Suprapubic skin (tissue), 4 donors: ENCODE data around the gene PPP1R2. TPM values are rescaled to one million over a fixed set of nuclear protein-coding genes. Genes with fewer than 3 reads are reported as not detected.
A peak's percentile ranks its signal among the peaks of the same experiment; 100 is the strongest.
"Not testable (repeated sequence)": the region's sequence is repeated elsewhere in the genome, so short reads cannot be mapped to it uniquely, and the experiment has no call there.

Source experiments
- DNase-seq, 2 donors: peaks; one replicate each; pipeline ENCODE4 v3.0.0-alpha.2; 2019; ENCODE audit warnings: low spot score in 2 of 2
- H3K27ac ChIP-seq: fragments of 200-600 bp; sonication (generic); one replicate; pipeline ENCODE4 v1.5.1; 2019
- H3K27me3 ChIP-seq: fragments of 200-600 bp; sonication (generic); one replicate; pipeline ENCODE4 v1.5.1; 2019
- H3K36me3 ChIP-seq: fragments of 200-600 bp; sonication (generic); one replicate; pipeline ENCODE4 v1.5.1; 2019
- H3K4me1 ChIP-seq: fragments of 200-600 bp; sonication (generic); one replicate; pipeline ENCODE4 v1.5.1; 2019
- H3K4me3 ChIP-seq: fragments of 200-600 bp; sonication (generic); one replicate; pipeline ENCODE4 v1.5.1; 2019; ENCODE audit warnings: mild to moderate bottlenecking
- H3K9me3 ChIP-seq: fragments of 200-600 bp; sonication (generic); one replicate; pipeline ENCODE4 v1.5.1; 2019
- EP300 ChIP-seq: sonication (generic); formaldehyde crosslinking; IDR thresholded peaks from one replicate; pipeline ENCODE4 v1.6.1; 2017; ENCODE audit warnings: antibody characterized with exemption
- POLR2A ChIP-seq, 2 donors: fragments of 450-650 bp; IDR thresholded peaks; one replicate each; pipeline ENCODE4 v1.6.1; 2017; ENCODE audit warnings: antibody characterized with exemption in 2 of 2, mild to moderate bottlenecking in 2 of 2, moderate library complexity in 2 of 2
- POLR2AphosphoS5 ChIP-seq, 3 donors: sonication (generic); formaldehyde crosslinking; IDR thresholded peaks; one replicate each; pipeline ENCODE4 v1.6.1; 2017; ENCODE audit warnings: antibody characterized with exemption in 3 of 3
- WGBS: methylation state at CpG from one replicate; pipeline ENCODE4 v1.1.5; 2018; 5-methylcytosine and 5-hydroxymethylcytosine counted together
- total RNA-seq, 4 donors: library from RNA; depleted of rRNA; stranded (reverse); fragments of >200 nt; gene quantifications; one replicate each; pipeline ENCODE4 v1.1.0, GENCODE V29; 2016
- TF ChIP-seq, protein P1 (sequence below), 2 donors: fragments of 200-600 bp in 1 of 2; fragments of 450-650 bp in 1 of 2; sonication (generic) in 1 of 2; IDR thresholded peaks; one replicate each; pipeline ENCODE4 v1.5.1; 2016 to 2019; ENCODE audit warnings: antibody characterized with exemption in 2 of 2, mild to moderate bottlenecking in 1 of 2, moderate library complexity in 1 of 2

The PPP1R2 gene
- total RNA-seq, 4 donors from 2014 or later, result 61.7 to 96.0 (median 71.4) TPM

DNA sequence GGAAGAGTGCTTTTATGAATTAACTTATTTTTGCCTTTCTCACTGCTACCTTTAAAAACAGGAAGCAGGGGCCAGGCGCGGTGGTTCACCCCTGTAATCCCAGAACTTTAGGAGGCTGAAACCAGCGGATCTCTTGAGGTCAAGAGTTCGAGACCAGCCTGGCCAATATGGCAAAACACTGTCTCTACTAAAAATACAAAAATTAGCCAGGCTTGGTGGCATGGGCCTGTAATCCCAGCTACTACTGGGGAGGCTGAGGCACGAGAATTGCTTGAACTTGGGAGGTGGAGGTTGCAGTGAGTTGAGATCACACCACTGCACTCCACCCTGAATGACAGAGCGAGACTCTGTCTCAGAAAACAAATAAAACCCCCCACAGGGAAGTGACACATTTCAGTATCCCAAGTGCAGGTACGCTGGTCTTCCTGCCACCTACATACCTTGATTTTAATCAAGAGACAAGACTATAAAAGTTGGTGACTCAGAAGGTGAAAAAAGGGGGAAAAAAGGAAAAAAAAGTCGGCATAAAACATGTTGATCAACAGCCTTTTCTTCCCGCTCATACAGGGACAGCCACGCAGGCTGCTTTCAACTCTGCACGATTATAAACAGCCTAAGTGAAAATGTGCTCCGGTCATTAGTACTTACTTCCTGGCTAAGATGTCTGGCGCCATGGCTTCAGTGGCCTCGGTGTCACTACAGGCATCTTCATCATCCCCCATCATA, 18.8 kb downstream of the PPP1R2 start:
- 84% methylated on average over 14 of the region's 14 CpGs for WGBS
- no peaks in the 10 kb centered on the region for H3K4me1 ChIP-seq

DNA sequence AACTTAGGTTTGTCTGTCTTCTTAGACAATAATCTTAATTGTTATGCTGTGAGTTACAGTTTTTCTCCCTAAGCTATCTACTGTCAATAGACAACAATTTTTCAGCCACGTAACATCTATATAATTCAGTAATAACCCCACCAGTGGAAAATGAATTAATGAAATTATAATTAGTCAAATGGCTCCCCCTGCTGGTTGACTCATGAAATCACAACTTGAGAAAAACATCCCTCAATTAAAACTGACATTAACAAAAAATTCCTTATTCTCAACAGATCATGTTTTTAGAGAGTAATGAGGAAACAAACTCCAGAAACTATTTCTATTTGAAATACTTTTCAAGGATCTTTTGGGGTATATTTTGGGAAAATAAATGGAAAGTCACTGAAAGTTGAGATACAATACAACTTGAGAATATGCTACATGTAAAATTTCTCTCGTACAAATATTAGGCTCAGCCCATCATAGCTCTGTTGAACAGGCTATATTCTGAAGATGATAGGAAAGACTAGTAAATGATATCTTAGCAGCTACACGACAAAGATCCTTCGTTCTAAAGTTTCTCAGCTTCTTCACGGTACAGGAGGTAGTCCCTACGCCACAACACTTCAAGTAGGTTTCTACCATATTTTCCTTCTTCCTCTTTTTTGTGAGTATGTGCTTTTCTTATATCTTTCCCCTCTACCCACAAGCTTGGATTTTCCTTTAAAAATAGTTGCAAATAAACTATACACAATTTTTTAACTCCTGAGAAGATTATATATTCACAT, 20.7 kb downstream of the PPP1R2 start:
- Histone ChIP-seq H3K27ac (no peak overlapping the region), H3K4me1 (no peaks in the 10 kb centered on the region), H3K27me3 (no peaks in the 10 kb centered on the region), H3K36me3 (peaks cover 36% of the 10 kb centered on the region), H3K9me3 (no peaks in the 10 kb centered on the region), H3K4me3 (no peak overlapping the region)
- no peak for TF ChIP-seq POLR2A (IDR thresholded peaks at IDR 0.05)
- TF ChIP-seq, protein P1, sequence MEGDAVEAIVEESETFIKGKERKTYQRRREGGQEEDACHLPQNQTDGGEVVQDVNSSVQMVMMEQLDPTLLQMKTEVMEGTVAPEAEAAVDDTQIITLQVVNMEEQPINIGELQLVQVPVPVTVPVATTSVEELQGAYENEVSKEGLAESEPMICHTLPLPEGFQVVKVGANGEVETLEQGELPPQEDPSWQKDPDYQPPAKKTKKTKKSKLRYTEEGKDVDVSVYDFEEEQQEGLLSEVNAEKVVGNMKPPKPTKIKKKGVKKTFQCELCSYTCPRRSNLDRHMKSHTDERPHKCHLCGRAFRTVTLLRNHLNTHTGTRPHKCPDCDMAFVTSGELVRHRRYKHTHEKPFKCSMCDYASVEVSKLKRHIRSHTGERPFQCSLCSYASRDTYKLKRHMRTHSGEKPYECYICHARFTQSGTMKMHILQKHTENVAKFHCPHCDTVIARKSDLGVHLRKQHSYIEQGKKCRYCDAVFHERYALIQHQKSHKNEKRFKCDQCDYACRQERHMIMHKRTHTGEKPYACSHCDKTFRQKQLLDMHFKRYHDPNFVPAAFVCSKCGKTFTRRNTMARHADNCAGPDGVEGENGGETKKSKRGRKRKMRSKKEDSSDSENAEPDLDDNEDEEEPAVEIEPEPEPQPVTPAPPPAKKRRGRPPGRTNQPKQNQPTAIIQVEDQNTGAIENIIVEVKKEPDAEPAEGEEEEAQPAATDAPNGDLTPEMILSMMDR (IDR thresholded peaks at IDR 0.05), result peak; percentile 54 to 81
- DNase-seq, result no peak
- 64% methylated on average over 6 of the region's 6 CpGs for WGBS

More for the DNA sequence above, 18.8 kb downstream of the PPP1R2 start:
- H3K4me3 ChIP-seq, result no peak overlapping the region
- H3K27ac ChIP-seq, result no peak overlapping the region
- H3K9me3 ChIP-seq, result no peaks in the 10 kb centered on the region
- H3K27me3 ChIP-seq, result no peaks in the 10 kb centered on the region
- peaks cover 39% of the 10 kb centered on the region for H3K36me3 ChIP-seq
- DNase-seq, result no peak
- TF ChIP-seq EP300 (no peak), POLR2A (IDR thresholded peaks at IDR 0.05) (no peak), POLR2AphosphoS5 (IDR thresholded peaks at IDR 0.05) (no peak)
- TF ChIP-seq, protein P1 (IDR thresholded peaks at IDR 0.05), result no peak

DNA sequence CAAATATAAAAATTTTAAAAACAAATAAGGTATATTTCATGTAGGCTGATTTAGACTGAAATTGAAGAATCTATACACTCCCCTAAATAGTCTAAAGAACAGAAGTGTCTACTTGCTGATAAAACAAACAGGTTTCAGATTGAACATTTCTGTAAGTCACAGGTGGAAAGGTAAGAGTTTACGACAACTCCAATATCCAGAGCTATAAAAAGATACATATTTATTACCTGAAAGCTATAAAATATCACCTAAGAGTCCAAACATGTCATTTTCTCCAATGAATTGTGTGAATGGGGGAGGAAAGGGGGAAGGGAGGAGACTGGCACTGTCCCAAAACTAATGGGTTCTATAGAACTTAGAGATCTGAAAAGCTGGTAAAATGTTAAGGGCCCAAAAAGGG, 26.1 kb downstream of the PPP1R2 start:
- no peak overlapping the region for H3K27ac ChIP-seq
- TF ChIP-seq, protein P1 (IDR thresholded peaks at IDR 0.05), result no peak
- TF ChIP-seq EP300 (no peak), POLR2A (IDR thresholded peaks at IDR 0.05) (no peak), POLR2AphosphoS5 (IDR thresholded peaks at IDR 0.05) (no peak)
- WGBS, result 95% methylated on average over 1 of the region's 1 CpG
- no peak overlapping the region for H3K4me3 ChIP-seq
- no peaks in the 10 kb centered on the region for H3K27me3 ChIP-seq
- no peaks in the 10 kb centered on the region for H3K9me3 ChIP-seq
- DNase-seq, result no peak
- H3K4me1 ChIP-seq, result no peaks in the 10 kb centered on the region
- H3K36me3 ChIP-seq, result peaks cover 33% of the 10 kb centered on the region

DNA sequence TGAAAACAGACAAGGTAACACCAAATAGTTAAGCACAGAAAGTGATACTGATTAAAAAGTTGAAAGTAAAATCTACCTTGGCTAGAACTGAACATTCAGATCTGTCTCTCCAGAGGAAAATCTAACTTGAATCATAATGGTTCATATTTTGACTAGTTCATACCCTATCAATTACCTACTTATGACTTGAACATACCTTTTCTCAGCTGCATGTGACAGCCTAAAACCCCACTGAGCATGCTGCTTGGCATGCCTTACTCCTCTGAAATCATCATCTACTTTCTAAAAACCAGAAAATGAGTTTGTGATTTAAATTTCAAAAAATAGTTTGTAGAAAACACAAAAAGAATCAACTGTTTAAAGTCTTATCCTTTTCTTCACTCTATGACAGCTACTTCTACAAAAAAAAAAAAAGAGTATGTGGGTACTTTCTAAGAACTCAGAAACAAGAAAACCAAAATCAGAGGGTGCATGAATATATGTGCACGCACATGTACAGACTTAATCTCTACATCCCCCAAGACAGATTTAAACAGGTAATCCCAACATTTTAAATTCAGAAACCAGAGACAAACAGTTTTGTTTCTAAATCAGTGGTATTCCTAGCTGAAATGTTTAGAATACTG, 28.4 kb downstream of the PPP1R2 start:
- not testable (repeated sequence) for DNase-seq, H3K27ac ChIP-seq, H3K4me1 ChIP-seq, H3K27me3 ChIP-seq, H3K4me3 ChIP-seq, H3K9me3 ChIP-seq
- 95% methylated on average over 1 of the region's 1 CpG for WGBS
- H3K36me3 ChIP-seq, result peaks cover 37% of the 10 kb centered on the region

- Histone ChIP-seq H3K27ac (no peak overlapping the region), H3K36me3 (peaks cover 36% of the 10 kb centered on the region)
- whole genome bisulfite sequencing, result 88% methylated on average over 7 of the region's 7 CpGs
Observed at GRCh38 chr3:195512798-195513345, 30.3 kb downstream of the PPP1R2 start.

More at GRCh38 chr3:195512798-195513345, 30.3 kb downstream of the PPP1R2 start:
- Histone ChIP-seq H3K4me3 (no peak overlapping the region), H3K9me3 (no peaks in the 10 kb centered on the region), H3K27me3 (no peaks in the 10 kb centered on the region), H3K4me1 (no peaks in the 10 kb centered on the region)
- DNase-seq, result no peak
- TF ChIP-seq POLR2A (IDR thresholded peaks at IDR 0.05) (no peak), POLR2AphosphoS5 (IDR thresholded peaks at IDR 0.05) (no peak), EP300 (no peak)
- TF ChIP-seq, protein P1 (IDR thresholded peaks at IDR 0.05), result no peak
